ENCODE data around the gene FANK1.

DNA sequence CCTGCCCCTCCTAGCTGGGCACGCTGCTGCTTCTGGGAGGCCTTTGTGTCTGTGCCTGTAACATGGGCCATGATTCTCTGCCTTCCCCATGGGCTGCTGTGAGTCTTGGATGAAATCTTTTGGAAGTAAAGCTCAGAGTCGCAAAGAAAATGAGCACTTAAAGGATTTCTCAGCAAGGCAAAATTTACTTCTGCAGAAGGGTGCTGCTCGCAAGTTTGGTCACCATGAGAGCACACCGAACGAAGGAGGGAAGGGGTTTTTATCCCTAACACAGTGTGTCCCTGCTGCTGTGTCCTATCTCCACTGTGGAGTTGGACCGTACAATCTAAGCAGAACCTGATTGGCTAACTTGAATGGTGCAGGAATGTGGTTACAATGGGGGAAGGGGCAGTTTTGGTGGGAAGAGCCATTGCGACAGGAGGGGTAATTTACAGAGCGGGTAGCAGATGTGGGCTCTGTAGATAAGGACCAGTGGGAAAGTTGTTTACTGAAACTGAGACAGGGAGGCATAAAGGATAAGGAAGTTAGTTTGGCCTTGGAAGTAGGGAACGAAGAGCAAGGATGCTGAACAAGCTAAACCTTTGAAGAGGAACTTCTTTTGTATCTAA is 57.5 kb downstream of the FANK1 start:
- TF ChIP-seq, protein P1, sequence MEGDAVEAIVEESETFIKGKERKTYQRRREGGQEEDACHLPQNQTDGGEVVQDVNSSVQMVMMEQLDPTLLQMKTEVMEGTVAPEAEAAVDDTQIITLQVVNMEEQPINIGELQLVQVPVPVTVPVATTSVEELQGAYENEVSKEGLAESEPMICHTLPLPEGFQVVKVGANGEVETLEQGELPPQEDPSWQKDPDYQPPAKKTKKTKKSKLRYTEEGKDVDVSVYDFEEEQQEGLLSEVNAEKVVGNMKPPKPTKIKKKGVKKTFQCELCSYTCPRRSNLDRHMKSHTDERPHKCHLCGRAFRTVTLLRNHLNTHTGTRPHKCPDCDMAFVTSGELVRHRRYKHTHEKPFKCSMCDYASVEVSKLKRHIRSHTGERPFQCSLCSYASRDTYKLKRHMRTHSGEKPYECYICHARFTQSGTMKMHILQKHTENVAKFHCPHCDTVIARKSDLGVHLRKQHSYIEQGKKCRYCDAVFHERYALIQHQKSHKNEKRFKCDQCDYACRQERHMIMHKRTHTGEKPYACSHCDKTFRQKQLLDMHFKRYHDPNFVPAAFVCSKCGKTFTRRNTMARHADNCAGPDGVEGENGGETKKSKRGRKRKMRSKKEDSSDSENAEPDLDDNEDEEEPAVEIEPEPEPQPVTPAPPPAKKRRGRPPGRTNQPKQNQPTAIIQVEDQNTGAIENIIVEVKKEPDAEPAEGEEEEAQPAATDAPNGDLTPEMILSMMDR (IDR thresholded peaks at IDR 0.05): no peak
- TF ChIP-seq EZH2 (IDR thresholded peaks at IDR 0.05) (no peak), EZH2phosphoT487 (IDR thresholded peaks at IDR 0.05) (no peak)

All from neural progenitor cell (in vitro differentiated cells).